Measurements from ENCODE around the gene GAMT.
"Not testable (repeated sequence)": the region's sequence is repeated elsewhere in the genome, so short reads cannot be mapped to it uniquely, and the experiment has no call there.

GAMT gene

GRCh38 chr19:1433119-1434039, 32.0 kb upstream of the GAMT start:
- DNase-seq = no peak

- DNase-seq = no peak
Measured at GRCh38 chr19:1432507-1432887, 31.2 kb upstream of the GAMT start.

DNA sequence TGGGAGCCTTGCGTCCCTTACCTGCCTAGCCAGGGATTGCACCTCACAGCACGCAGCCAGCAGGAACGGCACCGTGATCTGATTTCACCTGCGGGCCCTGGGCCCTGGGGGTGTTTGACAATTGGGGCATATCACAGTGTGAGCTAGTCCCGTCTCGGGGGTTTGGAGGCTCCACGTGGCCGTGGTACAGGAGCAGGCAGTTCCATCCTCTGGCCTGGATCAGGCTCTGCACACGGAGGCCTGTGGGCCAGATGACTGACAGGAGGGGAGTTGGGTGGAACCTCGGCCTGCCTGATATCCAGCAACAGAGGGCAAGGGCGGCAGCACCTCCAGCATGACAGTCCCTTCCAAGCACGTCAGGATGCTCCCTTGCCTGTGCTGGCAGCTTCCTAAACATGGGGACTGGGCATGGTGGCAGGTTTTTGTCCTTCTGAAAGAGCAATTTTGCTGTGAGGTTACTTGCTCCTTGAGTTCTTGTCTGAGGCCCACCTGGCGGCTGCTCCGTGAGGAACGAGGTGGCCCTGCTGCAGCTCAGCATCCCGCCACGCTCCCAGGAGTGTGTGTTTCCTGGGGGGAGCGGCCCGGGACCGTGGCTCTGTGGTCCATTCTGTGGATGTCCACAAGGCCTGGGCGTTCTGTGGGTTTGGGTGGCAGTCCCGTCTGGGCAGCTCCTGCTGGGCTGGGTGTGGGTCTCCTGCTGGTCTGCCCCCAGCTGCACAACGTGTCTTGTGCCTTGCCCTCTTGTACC, 30.6 kb upstream of the GAMT start:
- no peak for DNase-seq

DNA sequence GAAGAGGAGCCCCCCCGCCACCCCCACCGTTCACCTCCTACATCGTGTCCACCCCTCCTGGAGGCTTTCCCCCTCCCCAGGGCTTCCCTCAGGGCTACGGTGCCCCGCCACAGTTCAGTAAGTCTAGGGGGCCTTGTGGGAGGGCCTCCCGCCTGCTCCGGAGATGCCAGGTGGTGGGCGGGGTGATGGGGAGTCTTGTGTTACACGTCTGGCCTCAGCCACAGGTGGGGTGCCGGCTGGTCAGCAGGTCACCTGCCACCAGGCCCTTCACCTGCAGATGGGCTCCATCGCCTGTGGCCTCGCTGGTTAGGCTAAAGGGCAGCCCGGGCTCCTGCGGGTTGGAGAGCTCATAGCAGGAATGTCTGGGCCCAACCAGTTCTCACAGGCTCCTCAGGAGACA, 28.9 kb upstream of the GAMT start:
- DNase-seq = no peak

DNA sequence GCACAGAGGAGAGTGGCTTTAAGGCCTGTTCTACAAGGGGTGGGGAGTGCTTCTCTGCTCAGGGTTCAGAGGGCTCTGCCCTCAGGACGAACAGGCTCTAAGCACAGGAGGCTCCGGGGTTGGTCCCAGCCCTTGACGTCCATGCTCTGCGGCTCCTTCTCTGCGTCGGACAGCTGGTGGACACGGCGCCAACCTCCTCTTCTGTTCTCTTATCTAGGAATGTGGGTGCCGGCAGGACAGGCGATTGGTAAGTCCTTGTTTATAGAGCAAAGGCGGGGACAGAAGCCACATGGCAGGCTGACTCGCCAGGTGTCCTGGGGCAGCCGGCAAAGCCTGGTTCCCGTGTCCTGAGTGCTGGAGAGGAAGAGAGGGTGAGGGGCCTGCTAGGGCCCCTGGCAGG, 28.4 kb upstream of the GAMT start:
- no peak for DNase-seq

GRCh38 chr19:1428738-1429391, 27.5 kb upstream of the GAMT start:
- no peak for DNase-seq

DNA sequence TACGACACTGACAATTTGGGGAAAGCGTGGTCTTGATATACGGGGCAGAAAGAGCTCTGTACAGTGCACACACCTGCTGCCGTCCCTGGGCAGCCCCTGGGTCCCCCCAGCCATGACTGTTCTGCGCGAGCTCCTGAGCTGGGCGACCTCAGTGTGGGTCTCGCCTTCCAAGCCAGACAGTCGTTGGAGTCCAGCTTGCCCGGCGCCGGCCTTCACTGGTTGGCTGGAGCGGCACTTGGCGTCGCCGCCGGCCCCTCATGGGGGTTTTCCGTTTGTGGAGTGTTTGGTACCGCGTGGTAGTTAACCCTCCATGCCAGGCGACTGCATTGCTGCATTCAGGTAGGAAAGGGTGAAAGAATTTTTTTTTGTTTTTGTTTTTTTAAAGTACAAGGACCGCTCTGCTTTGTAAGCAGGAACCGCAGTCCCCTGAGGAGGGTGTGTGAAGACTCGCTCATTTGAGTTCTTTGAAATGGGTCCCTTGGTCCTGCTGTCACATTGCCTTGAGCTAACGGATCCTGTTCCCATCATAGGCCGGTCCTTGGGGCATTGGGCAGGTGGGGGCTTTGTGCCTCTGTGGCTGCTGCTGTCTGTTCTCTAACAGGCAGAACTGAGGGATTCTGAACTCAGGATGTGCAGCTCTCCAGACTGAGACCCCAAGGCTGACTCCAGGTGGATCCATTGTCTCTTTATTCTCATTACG, 26.0 kb upstream of the GAMT start:
- DNase-seq = no peak

DNA sequence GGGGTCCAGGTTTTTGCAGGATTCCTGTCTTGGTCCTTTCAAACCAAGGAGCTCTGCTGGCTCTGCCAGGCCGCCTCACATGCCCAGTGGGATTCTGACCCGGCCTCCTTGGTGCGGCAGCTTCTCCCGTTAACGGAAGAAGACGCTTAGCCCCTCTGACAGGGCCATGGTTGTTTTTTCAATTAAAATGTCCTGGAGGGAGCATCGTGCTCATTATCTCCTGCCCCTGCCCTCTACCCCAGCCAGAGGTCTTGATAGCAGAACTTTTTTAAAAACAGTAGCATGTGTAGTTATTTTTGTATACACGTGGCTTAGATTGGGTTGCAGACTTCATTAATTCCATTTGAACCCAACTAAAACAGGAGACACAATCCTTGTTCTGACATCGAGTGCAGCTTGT, 25.4 kb upstream of the GAMT start:
- no peak for DNase-seq

GRCh38 chr19:1425902-1426301, 24.6 kb upstream of the GAMT start:
- no peak for DNase-seq

DNA sequence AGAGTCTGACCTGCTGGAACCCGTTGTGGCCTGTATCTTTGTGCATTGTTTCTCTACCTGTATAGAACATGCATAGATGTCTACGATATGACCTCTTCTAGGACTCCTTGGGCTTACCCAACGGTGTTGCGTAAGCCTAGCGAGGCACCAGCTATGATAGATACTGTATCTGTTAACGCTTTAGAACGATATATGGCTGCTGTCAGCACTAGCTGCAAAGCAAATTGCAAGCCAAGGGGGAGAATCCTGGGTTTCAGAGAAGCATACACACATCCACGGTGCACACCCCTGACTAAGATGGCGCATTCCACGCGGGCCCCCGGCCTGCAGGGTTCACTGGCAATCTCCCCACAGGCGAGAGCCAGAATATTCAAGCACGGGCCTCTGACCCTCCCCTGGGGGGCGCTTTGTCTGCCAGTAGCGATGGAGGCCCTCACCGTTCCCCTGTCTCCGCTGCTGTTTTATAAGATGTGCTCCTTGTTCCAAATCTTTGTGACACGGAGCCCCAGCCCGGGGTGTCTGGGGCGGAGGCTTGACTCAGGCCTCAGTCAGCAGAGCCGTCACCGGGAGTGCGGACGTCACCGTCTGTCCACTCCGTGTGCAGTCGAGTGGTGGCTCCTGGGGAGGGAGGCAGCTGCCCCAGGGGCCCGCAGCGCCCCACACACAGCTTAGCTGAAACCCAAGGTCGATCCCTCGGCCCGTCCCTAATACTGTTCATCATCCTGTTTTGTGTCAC, 23.9 kb upstream of the GAMT start:
- DNase-seq = no peak

- DNase-seq = no peak
Measured at GRCh38 chr19:1424192-1424955, 23.0 kb upstream of the GAMT start.

DNA sequence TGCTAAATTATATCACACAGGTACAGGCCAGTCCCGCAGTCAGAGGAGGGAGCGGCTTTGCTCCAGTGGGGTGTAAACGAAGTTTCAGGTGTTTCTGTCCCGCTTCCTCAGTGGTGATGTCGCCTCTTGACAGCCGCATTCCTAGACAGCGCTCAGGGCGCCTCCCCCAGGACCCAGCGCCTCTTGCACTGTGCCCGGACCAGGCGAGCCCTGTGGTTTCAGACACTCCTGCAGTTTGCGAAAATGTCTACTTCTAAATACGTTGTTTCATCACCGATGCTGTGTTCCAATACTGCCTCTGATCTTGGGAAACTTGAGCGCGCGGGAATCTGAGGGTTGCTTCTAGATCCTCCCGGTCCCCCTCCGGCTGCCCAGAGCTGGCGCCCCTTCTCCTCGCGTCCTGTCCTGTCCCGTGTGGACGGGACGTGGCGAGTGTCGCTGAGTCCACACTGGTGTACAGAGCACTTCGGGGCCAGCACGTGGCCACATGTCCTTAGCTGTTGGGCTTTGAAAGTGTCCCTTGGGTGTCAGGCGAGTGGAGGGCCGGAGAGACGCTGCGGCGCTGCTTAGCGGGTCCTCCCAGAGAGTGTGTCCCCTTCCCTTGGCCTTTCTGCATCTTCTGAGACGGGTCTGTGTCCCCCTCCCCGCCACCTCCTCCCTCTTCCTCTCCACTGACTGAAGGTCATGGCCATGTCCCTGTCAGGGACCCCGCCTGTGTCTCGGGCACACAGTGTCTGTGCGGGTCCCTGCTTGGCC, 22.3 kb upstream of the GAMT start:
- no peak for DNase-seq

GRCh38 chr19:1422943-1423342, 21.6 kb upstream of the GAMT start:
- no peak for DNase-seq

GRCh38 chr19:1422360-1422759, 21.0 kb upstream of the GAMT start:
- no peak for DNase-seq

DNA sequence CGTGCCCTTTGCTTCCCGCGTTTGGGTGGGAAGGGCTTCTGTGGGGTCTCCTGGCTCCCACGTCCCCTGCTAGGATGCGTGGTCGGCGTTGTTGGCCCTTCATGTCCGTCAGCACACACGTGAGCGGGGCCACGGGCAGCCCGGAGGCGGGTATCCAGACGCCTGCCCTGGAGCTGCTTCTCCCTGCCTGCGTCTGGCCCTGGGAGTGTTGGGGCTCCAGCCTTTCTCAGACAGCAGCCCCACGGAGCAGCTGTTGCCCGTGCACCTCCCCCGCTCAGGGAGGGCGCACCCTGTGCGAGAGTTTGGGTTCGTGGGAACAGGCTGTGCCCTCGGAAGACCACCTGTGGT, 20.6 kb upstream of the GAMT start:
- no peak for DNase-seq

- no peak for DNase-seq
Measured at GRCh38 chr19:1421218-1421957, 20.0 kb upstream of the GAMT start.

DNA sequence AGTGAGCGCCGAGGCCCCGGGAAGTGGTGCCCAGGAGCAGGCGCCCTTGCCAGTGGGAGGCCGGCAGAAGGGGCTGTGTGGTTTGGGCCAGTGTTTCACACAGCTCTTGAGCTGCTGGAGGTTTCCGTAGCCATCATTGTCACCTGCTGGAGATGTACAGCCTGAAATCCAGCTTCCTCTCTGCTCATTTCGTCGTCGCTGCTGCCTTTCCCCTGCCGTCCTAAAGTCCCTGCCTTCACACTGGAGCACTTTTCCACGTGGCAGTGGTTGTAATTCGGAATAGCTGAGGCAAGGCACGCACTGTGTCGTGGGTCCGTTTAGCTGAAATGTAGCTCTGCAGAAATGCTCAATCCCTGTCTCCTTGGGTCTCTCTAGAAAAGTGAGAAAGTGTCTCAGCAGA, 19.2 kb upstream of the GAMT start:
- DNase-seq = no peak

GRCh38 chr19:1420085-1420484, 18.7 kb upstream of the GAMT start:
- not testable (repeated sequence) for DNase-seq

GRCh38 chr19:1418951-1419738, 17.8 kb upstream of the GAMT start:
- DNase-seq = no peak

GRCh38 chr19:1418496-1418775, 17.1 kb upstream of the GAMT start:
- no peak for DNase-seq
